ENCODE data around the gene KDM4B. TPM values are rescaled to one million over a fixed set of nuclear protein-coding genes. Genes with fewer than 3 reads are reported as not detected.
A peak's percentile ranks its signal among the peaks of the same experiment; 100 is the strongest.

KDM4B gene
- total and polyA plus RNA-seq, 9 of the 15 experiments (the other 6 are each of a cell fraction or from before 2014, with no cell fraction given): 0.21 to 29.9 (median 7.3) TPM

- Histone ChIP-seq H3K4me2 (ENCODE audit: insufficient read depth, low read length) (no peak overlapping the region), H3K4me1 (replicated peaks in 1 of 2; ENCODE audit: control insufficient read depth in 2 of 2, insufficient read depth in 2 of 2, low read length in 2 of 2) (peaks cover 0 to 40% of the 10 kb centered on the region in 2 experiments; a peak in 2 of 5 replicates), H3K79me2 (ENCODE audit: control insufficient read depth, insufficient read depth, low read length) (no peaks in the 10 kb centered on the region), H2AFZ (ENCODE audit: low read depth, low read length) (no peak overlapping the region), H3K27me3 (ENCODE audit: control insufficient read depth in 2 of 2, insufficient read depth in 2 of 2, low read length in 2 of 2) (no peaks in the 10 kb centered on the region), H3K36me3 (ENCODE audit: control insufficient read depth, insufficient read depth, low read length) (peaks cover 7% of the 10 kb centered on the region; the same call in 1 of the 3 replicates), H4K20me1 (replicated peaks; ENCODE audit: control insufficient read depth, insufficient read depth, low read length) (no peaks in the 10 kb centered on the region; the same call in 1 of the 2 replicates), H3K4me3 (no peak overlapping the region), H3K9me3 (replicated peaks; ENCODE audit: control insufficient read depth, insufficient read depth, low read depth, low read length) (0 out of 2 replicates have a peak, but pooled peaks cover 2% of the 10 kb centered on the region), H3K9ac (ENCODE audit: insufficient read depth in 1 of 2, low read depth in 2 of 2, low read length in 2 of 2) (peak overlapping the region in 1 of 2 experiments; percentile 55; a peak in 1 of 4 replicates), H3K27ac (ENCODE audit: extremely low read depth, low read depth, low read length) (no peak overlapping the region), H3K9me1 (ENCODE audit: control insufficient read depth, insufficient read depth, low read length) (peaks cover 3% of the 10 kb centered on the region)
- DNase-seq (ENCODE audit: extremely low read depth in 1 of 4, low spot score in 3 of 4) (peak; percentile 75 to 79 (median 78)), FAIRE-seq (peak; percentile 60), ATAC-seq (peak; percentile 95)
- BruUV-seq (replicated peaks): no TSS peak
- ChIA-PET POLR2A (interaction anchor here (0.6 to 1.4 kb wide), 8 partner anchors 9 to 401 kb away, joined by 3 to 8 read pairs (median 3); no protein-coding TSS in a partner anchor), CTCF (ENCODE audit: low intra/inter-chr PET ratio) (interaction anchor here (0.5 to 1.0 kb wide), 2 partner anchors 101 to 105 kb away, joined by 3 to 4 read pairs; no protein-coding TSS in a partner anchor)
- intact Hi-C loops (cut with micrococcal nuclease): loop anchor here (5.0 kb wide), 1 partner anchor 107 kb away; no protein-coding TSS in a partner anchor
- WGBS (ENCODE audit: insufficient coverage, low coverage, missing lambda C conversion rate): 56% methylated on average over 8 of the region's 17 CpGs
- in situ Hi-C loops (cut with MboI): no loop called here
- TF ChIP-seq HEY1 (CRISPR knock-in tag; IDR thresholded peaks at IDR 0.05; ENCODE audit: borderline replicate concordance): no peak
- peak; percentile 73 for TF ChIP-seq SMC3 (conservative IDR thresholded peaks at IDR 0.05; ENCODE audit: insufficient read depth, low read depth, low read length)
- TF ChIP-seq SUPT5H (IDR thresholded peaks at IDR 0.05): no peak
- no peak for TF ChIP-seq TFAP4 (CRISPR knock-in tag; IDR thresholded peaks at IDR 0.05; ENCODE audit: borderline replicate concordance)
- no peak for TF ChIP-seq KDM4B (IDR thresholded peaks at IDR 0.05; ENCODE audit: borderline replicate concordance in 2 of 2, low read depth in 1 of 2)
- TF ChIP-seq ZNF282 (CRISPR knock-in tag; IDR thresholded peaks at IDR 0.05): no peak
- TF ChIP-seq SMAD2 (IDR thresholded peaks at IDR 0.05; ENCODE audit: low read depth, low read length): no peak
- TF ChIP-seq CSDE1 (IDR thresholded peaks at IDR 0.05): no peak
- TF ChIP-seq PHTF2 (CRISPR knock-in tag; IDR thresholded peaks at IDR 0.05): no peak
- TF ChIP-seq CREB3 (tag; conservative IDR thresholded peaks at IDR 0.05; ENCODE audit: low read depth): no peak
- TF ChIP-seq EGR1 (conservative IDR thresholded peaks at IDR 0.05): no peak
- TF ChIP-seq SRSF3 (IDR thresholded peaks at IDR 0.05; ENCODE audit: insufficient read depth, low read length): no peak
- TF ChIP-seq CTCF (IDR thresholded peaks at IDR 0.05 in 2 of 3, conservative IDR thresholded peaks at IDR 0.05 in 1 of 3; ENCODE audit: insufficient read depth in 2 of 3, low read depth in 1 of 3, low read length in 3 of 3): peak; percentile 65 to 77 (median 69)
- peak in 1 of 2 experiments; percentile 52; a peak in 2 of 4 replicates for TF ChIP-seq RAD21 (CRISPR knock-in tag; conservative IDR thresholded peaks at IDR 0.05 in 1 of 2, IDR thresholded peaks at IDR 0.05 in 1 of 2)
- TF ChIP-seq, protein P1, sequence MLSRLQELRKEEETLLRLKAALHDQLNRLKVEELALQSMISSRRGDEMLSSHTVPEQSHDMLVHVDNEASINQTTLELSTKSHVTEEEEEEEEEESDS (CRISPR knock-in tag; IDR thresholded peaks at IDR 0.05): no peak
- TF ChIP-seq ZFP36 (IDR thresholded peaks at IDR 0.05; ENCODE audit: low read depth, low read length, partially characterized antibody): peak; percentile 64
- no peak for TF ChIP-seq GABPA (tag; conservative IDR thresholded peaks at IDR 0.05; ENCODE audit: low read depth)
- TF ChIP-seq ARNT (IDR thresholded peaks at IDR 0.05): no peak
Observed at GRCh38 chr19:5154129-5154798, 185.4 kb downstream of the KDM4B start.
